T-helper 17 cell (primary cell): ENCODE results near the gene SLC35C1. TPM values are rescaled to one million over a fixed set of nuclear protein-coding genes. Genes with fewer than 3 reads are reported as not detected.
"Not testable (repeated sequence)": the region's sequence is repeated elsewhere in the genome, so short reads cannot be mapped to it uniquely, and the experiment has no call there.

ENCODE experiments used
- ATAC-seq: fragments of 150-1000 bp; cut with Tn5 transposase; 2 replicates; pipeline ENCODE4 v1.10.0; 2021; ENCODE audit warnings: mild to moderate bottlenecking, moderate library complexity
- DNase-seq, 3 donors: peaks; one replicate each; pipeline versions ENCODE4 v3.0.0 to v3.0.0-alpha.2; 2020 to 2021
- H3K9me3 ChIP-seq: one replicate; pipeline ENCODE4 v1.7.0; 2013; ENCODE audit warnings: low read length, mild to moderate bottlenecking; ENCODE audit not compliant: control insufficient read depth, poor library complexity, severe bottlenecking
- H3K27ac Mint-ChIP-seq: one replicate; pipeline ENCODE4 v1.8.0; 2022; ENCODE audit warnings: mild to moderate bottlenecking, moderate library complexity, mixed read lengths
- H3K27me3 Mint-ChIP-seq: one replicate; pipeline ENCODE4 v1.8.0; 2022; ENCODE audit warnings: mixed read lengths
- H3K36me3 Mint-ChIP-seq: one replicate; pipeline ENCODE4 v1.8.0; 2022; ENCODE audit warnings: low read depth, mixed read lengths
- H3K4me1 Mint-ChIP-seq: one replicate; pipeline ENCODE4 v1.8.0; 2022; ENCODE audit warnings: mild to moderate bottlenecking, mixed read lengths
- H3K4me3 Mint-ChIP-seq: one replicate; pipeline ENCODE4 v1.8.0; 2022; ENCODE audit warnings: mild to moderate bottlenecking, moderate library complexity, mixed read lengths
- total RNA-seq, 4 donors: library from RNA in 2 of 4; stranded (reverse) in 2 of 4; gene quantifications; one replicate each; pipeline ENCODE4 v1.2.3 and lab custom pipeline; 2022 to 2026

Gene SLC35C1
- total RNA-seq, 2 donors from 2014 or later = 7.9 to 12.6 TPM

- Mint-ChIP-seq H3K27me3 (peaks cover 22% of the 10 kb centered on the region), H3K27ac (no peak overlapping the region)
Observed at GRCh38 chr11:45830596-45830995, 25.6 kb downstream of the SLC35C1 start.

GRCh38 chr11:45832811-45833441 lies 28.0 kb downstream of the SLC35C1 start:
- peak overlapping the region; percentile 21 for H3K27ac Mint-ChIP-seq
- H3K36me3 Mint-ChIP-seq = peaks cover 2% of the 10 kb centered on the region
- peaks cover 11% of the 10 kb centered on the region for H3K4me1 Mint-ChIP-seq
- peaks cover 8% of the 10 kb centered on the region for H3K27me3 Mint-ChIP-seq
- H3K4me3 Mint-ChIP-seq = no peak overlapping the region
- no peaks in the 10 kb centered on the region for H3K9me3 ChIP-seq
- DNase-seq (no peak), ATAC-seq (no peak)

More at GRCh38 chr11:45830596-45830995, 25.6 kb downstream of the SLC35C1 start:
- no peaks in the 10 kb centered on the region for H3K9me3 ChIP-seq
- ATAC-seq (no peak), DNase-seq (no peak)
- no peak overlapping the region for H3K4me3 Mint-ChIP-seq
- H3K4me1 Mint-ChIP-seq = peaks cover 11% of the 10 kb centered on the region
- peaks cover 2% of the 10 kb centered on the region for H3K36me3 Mint-ChIP-seq

GRCh38 chr11:45833761-45834160 lies 28.8 kb downstream of the SLC35C1 start:
- peaks cover 2% of the 10 kb centered on the region for H3K36me3 Mint-ChIP-seq
- H3K27me3 Mint-ChIP-seq = peaks cover under 1% of the 10 kb centered on the region
- H3K9me3 ChIP-seq = no peaks in the 10 kb centered on the region
- H3K4me3 Mint-ChIP-seq = peak overlapping the region; percentile 56
- no peak for DNase-seq
- H3K27ac Mint-ChIP-seq = peak overlapping the region; percentile 82
- peaks cover 11% of the 10 kb centered on the region for H3K4me1 Mint-ChIP-seq
- no peak for ATAC-seq

GRCh38 chr11:45834298-45834756 lies 29.4 kb downstream of the SLC35C1 start:
- H3K4me3 Mint-ChIP-seq = peak overlapping the region; percentile 53
- H3K27ac Mint-ChIP-seq = peak overlapping the region; percentile 82
- peaks cover 11% of the 10 kb centered on the region for H3K4me1 Mint-ChIP-seq
- no peaks in the 10 kb centered on the region for H3K27me3 Mint-ChIP-seq
- no peak for DNase-seq
- peaks cover 2% of the 10 kb centered on the region for H3K36me3 Mint-ChIP-seq
- ATAC-seq = peak; percentile 54
- H3K9me3 ChIP-seq = no peaks in the 10 kb centered on the region

- H3K27me3 Mint-ChIP-seq = peaks cover 8% of the 10 kb centered on the region
- ATAC-seq (no peak), DNase-seq (no peak)
- peaks cover 12% of the 10 kb centered on the region for H3K4me1 Mint-ChIP-seq
- no peaks in the 10 kb centered on the region for H3K36me3 Mint-ChIP-seq
- H3K27ac Mint-ChIP-seq = no peak overlapping the region
- no peaks in the 10 kb centered on the region for H3K9me3 ChIP-seq
- H3K4me3 Mint-ChIP-seq = no peak overlapping the region
Observed at GRCh38 chr11:45839204-45839603, 34.3 kb downstream of the SLC35C1 start.

GRCh38 chr11:45840251-45840650 lies 35.3 kb downstream of the SLC35C1 start:
- not testable (repeated sequence) for H3K4me3 Mint-ChIP-seq, H3K36me3 Mint-ChIP-seq

GRCh38 chr11:45843158-45843924 lies 38.4 kb downstream of the SLC35C1 start:
- Mint-ChIP-seq H3K4me1 (peaks cover 16% of the 10 kb centered on the region), H3K36me3 (no peaks in the 10 kb centered on the region), H3K27me3 (peaks cover 8% of the 10 kb centered on the region), H3K4me3 (peak overlapping the region; percentile 62), H3K27ac (peak overlapping the region; percentile 94)
- ATAC-seq (peak; percentile 60), DNase-seq (peak; percentile 77 to 92 (median 86))
- no peaks in the 10 kb centered on the region for H3K9me3 ChIP-seq

More at GRCh38 chr11:45840251-45840650, 35.3 kb downstream of the SLC35C1 start:
- H3K4me1 Mint-ChIP-seq, H3K9me3 ChIP-seq, DNase-seq, H3K27me3 Mint-ChIP-seq, H3K27ac Mint-ChIP-seq, ATAC-seq: not testable (repeated sequence)

- Mint-ChIP-seq H3K4me3 (no peak overlapping the region), H3K27ac (peak overlapping the region; percentile 94), H3K27me3 (peaks cover 8% of the 10 kb centered on the region), H3K4me1 (peaks cover 27% of the 10 kb centered on the region), H3K36me3 (no peaks in the 10 kb centered on the region)
- no peaks in the 10 kb centered on the region for H3K9me3 ChIP-seq
- ATAC-seq (no peak), DNase-seq (no peak)
Observed at GRCh38 chr11:45844822-45845578, 40.1 kb downstream of the SLC35C1 start.

- no peaks in the 10 kb centered on the region for H3K36me3 Mint-ChIP-seq
- no peak for ATAC-seq
- peaks cover 37% of the 10 kb centered on the region for H3K4me1 Mint-ChIP-seq
- DNase-seq = no peak
- H3K4me3 Mint-ChIP-seq = peak overlapping the region; percentile 83
- peak overlapping the region; percentile 94 for H3K27ac Mint-ChIP-seq
- H3K9me3 ChIP-seq = no peaks in the 10 kb centered on the region
- H3K27me3 Mint-ChIP-seq = peaks cover 8% of the 10 kb centered on the region
Observed at GRCh38 chr11:45846174-45846675, 41.3 kb downstream of the SLC35C1 start.

GRCh38 chr11:45846974-45847910 lies 42.3 kb downstream of the SLC35C1 start, which contains the start of gene CRY2:
Gene CRY2, plus strand, starts transcription at chr11:45847475. Its CDS starts 16 bp downstream, at chr11:45847491.
- Mint-ChIP-seq H3K27me3 (peaks cover 4% of the 10 kb centered on the region), H3K4me3 (peak within 1 kb of the TSS; percentile 83), H3K4me1 (peaks cover 38% of the 10 kb centered on the region), H3K36me3 (no peaks in the 10 kb centered on the region), H3K27ac (peak within 1 kb of the TSS; percentile 94)
- no peaks in the 10 kb centered on the region for H3K9me3 ChIP-seq
- DNase-seq (peak; percentile 97 to 98 (median 98)), ATAC-seq (peak; percentile 83)

- peak; percentile 12 for ATAC-seq
- DNase-seq = peak in 2 of 3 donors; percentile 13 to 32
- Mint-ChIP-seq H3K27ac (peak overlapping the region; percentile 94), H3K4me1 (peaks cover 40% of the 10 kb centered on the region), H3K36me3 (no peaks in the 10 kb centered on the region), H3K4me3 (peak overlapping the region; percentile 83), H3K27me3 (peaks cover under 1% of the 10 kb centered on the region)
- H3K9me3 ChIP-seq = no peaks in the 10 kb centered on the region
Observed at GRCh38 chr11:45847911-45848316, 43.0 kb downstream of the SLC35C1 start.

- H3K4me3 Mint-ChIP-seq = peak overlapping the region; percentile 83
- DNase-seq = no peak
- no peak for ATAC-seq
- no peaks in the 10 kb centered on the region for H3K36me3 Mint-ChIP-seq
- no peaks in the 10 kb centered on the region for H3K9me3 ChIP-seq
- H3K27ac Mint-ChIP-seq = peak overlapping the region; percentile 54
- peaks cover 34% of the 10 kb centered on the region for H3K4me1 Mint-ChIP-seq
- no peaks in the 10 kb centered on the region for H3K27me3 Mint-ChIP-seq
Observed at GRCh38 chr11:45848654-45849081, 43.7 kb downstream of the SLC35C1 start.
